GM23248 (cell line): Measurements from ENCODE around the gene FRZB.

Source experiments
- EZH2 ChIP-seq: fragments of 200-600 bp; sonication (generic); IDR thresholded peaks from 2 replicates; pipeline ENCODE4 v1.6.1; 2018; ENCODE audit warnings: antibody characterized with exemption, mild to moderate bottlenecking; ENCODE audit not compliant: insufficient read depth, poor library complexity, severe bottlenecking
- EZH2phosphoT487 ChIP-seq: fragments of 200-600 bp; sonication (generic); IDR thresholded peaks from 2 replicates; pipeline ENCODE4 v1.6.1; 2018; ENCODE audit warnings: antibody characterized with exemption, moderate library complexity, mild to moderate bottlenecking, low read depth; ENCODE audit not compliant: insufficient read depth

- TF ChIP-seq EZH2: no peak
- no peak for TF ChIP-seq EZH2phosphoT487
These were observed 28.7 kb upstream of the FRZB start for GRCh38 chr2:182895169-182895568.
